ENCODE data around the gene GPI. TPM values are rescaled to one million over a fixed set of nuclear protein-coding genes. Genes with fewer than 3 reads are reported as not detected.
"Not testable (repeated sequence)": the region's sequence is repeated elsewhere in the genome, so short reads cannot be mapped to it uniquely, and the experiment has no call there.

The GPI gene
- total and polyA plus RNA-seq, 9 donors: 70.1 to 187 (median 124) TPM

DNA sequence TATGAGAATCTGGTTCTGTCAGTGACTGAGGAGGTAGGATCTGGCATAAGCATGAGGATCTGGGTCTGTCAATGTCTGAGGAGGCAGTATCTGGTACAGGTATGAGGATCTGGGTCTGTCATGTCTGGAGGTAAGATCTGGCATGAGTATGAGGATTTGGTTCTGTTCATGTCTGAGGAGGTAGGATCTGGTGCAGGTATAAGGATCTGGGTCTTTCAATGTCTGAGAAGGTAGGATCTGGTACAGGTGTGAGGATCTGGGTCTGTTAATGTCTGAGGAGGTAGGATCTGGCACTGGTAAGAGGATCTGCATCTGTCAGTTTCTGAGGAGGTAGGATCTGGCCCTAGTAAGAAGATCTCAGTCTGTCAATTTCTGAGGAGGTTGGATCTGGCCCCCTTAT is 26.8 kb downstream of the GPI start:
- Histone ChIP-seq H3K4me1 (ENCODE audit: insufficient read depth) (no peaks in the 10 kb centered on the region), H3K4me3 (no peak overlapping the region), H3K9me3 (no peaks in the 10 kb centered on the region), H3K27ac (no peak overlapping the region), H3K36me3 (no peaks in the 10 kb centered on the region), H3K27me3 (no peaks in the 10 kb centered on the region)
- TF ChIP-seq, protein P1, sequence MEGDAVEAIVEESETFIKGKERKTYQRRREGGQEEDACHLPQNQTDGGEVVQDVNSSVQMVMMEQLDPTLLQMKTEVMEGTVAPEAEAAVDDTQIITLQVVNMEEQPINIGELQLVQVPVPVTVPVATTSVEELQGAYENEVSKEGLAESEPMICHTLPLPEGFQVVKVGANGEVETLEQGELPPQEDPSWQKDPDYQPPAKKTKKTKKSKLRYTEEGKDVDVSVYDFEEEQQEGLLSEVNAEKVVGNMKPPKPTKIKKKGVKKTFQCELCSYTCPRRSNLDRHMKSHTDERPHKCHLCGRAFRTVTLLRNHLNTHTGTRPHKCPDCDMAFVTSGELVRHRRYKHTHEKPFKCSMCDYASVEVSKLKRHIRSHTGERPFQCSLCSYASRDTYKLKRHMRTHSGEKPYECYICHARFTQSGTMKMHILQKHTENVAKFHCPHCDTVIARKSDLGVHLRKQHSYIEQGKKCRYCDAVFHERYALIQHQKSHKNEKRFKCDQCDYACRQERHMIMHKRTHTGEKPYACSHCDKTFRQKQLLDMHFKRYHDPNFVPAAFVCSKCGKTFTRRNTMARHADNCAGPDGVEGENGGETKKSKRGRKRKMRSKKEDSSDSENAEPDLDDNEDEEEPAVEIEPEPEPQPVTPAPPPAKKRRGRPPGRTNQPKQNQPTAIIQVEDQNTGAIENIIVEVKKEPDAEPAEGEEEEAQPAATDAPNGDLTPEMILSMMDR (IDR thresholded peaks at IDR 0.05): no peak
- TF ChIP-seq EP300 (IDR thresholded peaks at IDR 0.05): no peak
- TF ChIP-seq POLR2A (IDR thresholded peaks at IDR 0.05): no peak
- intact Hi-C loops (cut with DNase I): no loop called here
- no peak for DNase-seq

DNA sequence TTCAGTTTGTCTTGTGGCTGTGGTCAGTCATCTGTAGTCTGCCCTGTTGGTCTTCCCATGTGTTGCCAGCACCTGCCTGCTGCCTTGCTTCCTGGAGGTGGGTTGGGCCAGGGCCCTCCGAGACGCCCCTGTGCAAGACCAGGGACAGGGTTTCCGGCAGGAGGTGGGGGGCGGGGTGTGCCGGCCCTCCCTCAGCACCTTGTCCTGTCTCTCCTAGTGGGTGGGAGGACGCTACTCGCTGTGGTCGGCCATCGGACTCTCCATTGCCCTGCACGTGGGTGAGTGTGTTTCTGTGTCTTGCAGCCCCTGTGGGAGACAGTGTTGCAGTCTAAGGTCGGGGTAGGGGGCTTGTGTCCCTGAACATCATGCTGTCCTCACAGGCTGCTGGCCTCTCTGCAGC is 28.0 kb downstream of the GPI start:
- H3K4me3 ChIP-seq: no peak overlapping the region
- 75 to 87% (median 81%) methylated on average over 10 to 11 of the region's 11 CpGs for WGBS, 3 donors
- no peak overlapping the region for H3K27ac ChIP-seq
- TF ChIP-seq EP300 (IDR thresholded peaks at IDR 0.05) (no peak), POLR2A (IDR thresholded peaks at IDR 0.05) (no peak)
- TF ChIP-seq, protein P1 (IDR thresholded peaks at IDR 0.05): no peak
- H3K27me3 ChIP-seq: no peaks in the 10 kb centered on the region
- H3K36me3 ChIP-seq: no peaks in the 10 kb centered on the region
- H3K4me1 ChIP-seq (ENCODE audit: insufficient read depth): no peaks in the 10 kb centered on the region
- DNase-seq: no peak
- intact Hi-C loops (cut with DNase I): no loop called here
- no peaks in the 10 kb centered on the region for H3K9me3 ChIP-seq

DNA sequence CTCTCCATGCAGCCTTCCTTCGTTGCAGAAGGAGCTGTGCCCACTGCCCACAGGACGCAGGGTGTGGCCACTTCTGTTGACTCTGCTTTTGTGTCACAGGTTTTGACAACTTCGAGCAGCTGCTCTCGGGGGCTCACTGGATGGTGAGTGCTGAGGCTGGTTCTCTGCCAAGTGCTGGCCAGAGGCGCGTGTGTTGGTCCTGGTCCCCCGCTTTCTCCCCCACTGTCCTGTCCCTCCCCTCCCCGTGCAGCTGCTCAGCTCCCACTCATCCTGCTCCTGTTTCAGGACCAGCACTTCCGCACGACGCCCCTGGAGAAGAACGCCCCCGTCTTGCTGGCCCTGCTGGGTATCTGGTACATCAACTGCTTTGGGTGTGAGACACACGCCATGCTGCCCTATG is 28.6 kb downstream of the GPI start:
- intact Hi-C loops (cut with DNase I): no loop called here
- 62 to 80% (median 68%) methylated on average over 14 of the region's 14 CpGs for WGBS, 3 donors
- H3K4me1 ChIP-seq (ENCODE audit: insufficient read depth): no peaks in the 10 kb centered on the region
- no peaks in the 10 kb centered on the region for H3K9me3 ChIP-seq
- no peak overlapping the region for H3K4me3 ChIP-seq
- no peak overlapping the region for H3K27ac ChIP-seq
- H3K36me3 ChIP-seq: no peaks in the 10 kb centered on the region
- no peaks in the 10 kb centered on the region for H3K27me3 ChIP-seq
- DNase-seq: no peak
- TF ChIP-seq POLR2A (IDR thresholded peaks at IDR 0.05): no peak
- TF ChIP-seq, protein P1 (IDR thresholded peaks at IDR 0.05): no peak
- no peak for TF ChIP-seq EP300 (IDR thresholded peaks at IDR 0.05)

DNA sequence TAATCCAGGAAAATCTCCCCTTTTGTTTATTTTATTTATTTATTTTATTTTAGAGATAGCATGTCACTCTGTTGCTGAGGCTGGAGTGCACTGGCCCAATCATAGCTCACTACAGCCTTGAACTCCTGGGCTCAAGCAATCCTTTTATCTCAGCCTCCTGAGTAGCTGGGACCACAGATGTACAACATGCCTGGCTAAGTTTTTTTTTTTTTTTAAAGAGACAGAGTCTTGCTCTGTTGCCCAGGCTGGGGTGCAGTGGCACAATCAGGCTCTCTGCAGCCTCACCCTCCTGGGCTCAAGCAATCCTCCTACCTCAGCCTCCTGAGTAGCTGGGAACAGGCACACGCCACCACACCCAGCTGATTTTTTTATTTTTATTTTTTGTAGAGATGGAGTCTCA is 32.9 kb downstream of the GPI start:
- no peaks in the 10 kb centered on the region for H3K9me3 ChIP-seq
- intact Hi-C loops (cut with DNase I): no loop called here
- H3K36me3 ChIP-seq: no peaks in the 10 kb centered on the region
- no peak overlapping the region for H3K4me3 ChIP-seq
- TF ChIP-seq, protein P1 (IDR thresholded peaks at IDR 0.05): no peak
- TF ChIP-seq EP300 (IDR thresholded peaks at IDR 0.05) (no peak), POLR2A (IDR thresholded peaks at IDR 0.05) (no peak)
- no peak overlapping the region for H3K27ac ChIP-seq
- H3K4me1 ChIP-seq (ENCODE audit: insufficient read depth): no peaks in the 10 kb centered on the region
- no peaks in the 10 kb centered on the region for H3K27me3 ChIP-seq
- DNase-seq: no peak
- 85 to 95% (median 90%) methylated on average over 1 of the region's 1 CpG for WGBS, 3 donors

DNA sequence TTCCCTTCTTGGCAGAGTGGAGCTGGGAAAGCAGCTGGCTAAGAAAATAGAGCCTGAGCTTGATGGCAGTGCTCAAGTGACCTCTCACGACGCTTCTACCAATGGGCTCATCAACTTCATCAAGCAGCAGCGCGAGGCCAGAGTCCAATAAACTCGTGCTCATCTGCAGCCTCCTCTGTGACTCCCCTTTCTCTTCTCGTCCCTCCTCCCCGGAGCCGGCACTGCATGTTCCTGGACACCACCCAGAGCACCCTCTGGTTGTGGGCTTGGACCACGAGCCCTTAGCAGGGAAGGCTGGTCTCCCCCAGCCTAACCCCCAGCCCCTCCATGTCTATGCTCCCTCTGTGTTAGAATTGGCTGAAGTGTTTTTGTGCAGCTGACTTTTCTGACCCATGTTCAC is 34.9 kb downstream of the GPI start:
- 66 to 75% (median 69%) methylated on average over 9 of the region's 9 CpGs for WGBS, 3 donors
- no peaks in the 10 kb centered on the region for H3K27me3 ChIP-seq
- TF ChIP-seq POLR2A (IDR thresholded peaks at IDR 0.05): no peak
- TF ChIP-seq, protein P1 (IDR thresholded peaks at IDR 0.05): no peak
- no peak for TF ChIP-seq EP300 (IDR thresholded peaks at IDR 0.05)
- no peaks in the 10 kb centered on the region for H3K9me3 ChIP-seq
- no peaks in the 10 kb centered on the region for H3K4me1 ChIP-seq (ENCODE audit: insufficient read depth)
- H3K27ac ChIP-seq: no peak overlapping the region
- no peak for DNase-seq
- intact Hi-C loops (cut with DNase I): no loop called here
- no peak overlapping the region for H3K4me3 ChIP-seq
- no peaks in the 10 kb centered on the region for H3K36me3 ChIP-seq

DNA sequence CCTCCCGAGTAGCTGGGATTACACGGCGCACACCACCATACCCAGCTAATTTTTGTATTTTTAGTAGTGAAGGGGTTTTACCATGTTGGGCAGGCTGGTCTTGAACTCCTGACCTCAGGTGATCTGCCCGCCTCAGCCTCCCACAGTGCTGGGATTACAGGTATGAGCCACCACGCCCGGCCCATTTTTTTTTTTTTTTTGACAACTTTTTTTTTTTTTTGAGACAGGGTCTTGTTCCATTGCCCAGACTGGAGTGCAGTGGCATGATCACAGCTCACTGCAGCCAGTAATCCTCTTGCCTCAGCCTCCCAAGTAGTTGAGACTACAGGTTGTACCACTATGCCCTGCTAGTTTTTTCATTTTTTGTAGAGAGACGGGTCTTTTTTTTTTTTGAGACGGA is 35.8 kb downstream of the GPI start:
- DNase-seq; H3K36me3 ChIP-seq; H3K4me3 ChIP-seq; H3K27me3 ChIP-seq; H3K4me1 ChIP-seq (ENCODE audit: insufficient read depth); H3K27ac ChIP-seq; intact Hi-C loops (cut with DNase I); H3K9me3 ChIP-seq: not testable (repeated sequence)
- WGBS, 3 donors: 94 to 95% (median 94%) methylated on average over 8 of the region's 8 CpGs

Measured in ovary (tissue), 9 donors.